Measurements from ENCODE around the gene IFNGR2.
"Not testable (repeated sequence)": the region's sequence is repeated elsewhere in the genome, so short reads cannot be mapped to it uniquely, and the experiment has no call there.

IFNGR2 gene, protein sequence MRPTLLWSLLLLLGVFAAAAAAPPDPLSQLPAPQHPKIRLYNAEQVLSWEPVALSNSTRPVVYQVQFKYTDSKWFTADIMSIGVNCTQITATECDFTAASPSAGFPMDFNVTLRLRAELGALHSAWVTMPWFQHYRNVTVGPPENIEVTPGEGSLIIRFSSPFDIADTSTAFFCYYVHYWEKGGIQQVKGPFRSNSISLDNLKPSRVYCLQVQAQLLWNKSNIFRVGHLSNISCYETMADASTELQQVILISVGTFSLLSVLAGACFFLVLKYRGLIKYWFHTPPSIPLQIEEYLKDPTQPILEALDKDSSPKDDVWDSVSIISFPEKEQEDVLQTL

DNA sequence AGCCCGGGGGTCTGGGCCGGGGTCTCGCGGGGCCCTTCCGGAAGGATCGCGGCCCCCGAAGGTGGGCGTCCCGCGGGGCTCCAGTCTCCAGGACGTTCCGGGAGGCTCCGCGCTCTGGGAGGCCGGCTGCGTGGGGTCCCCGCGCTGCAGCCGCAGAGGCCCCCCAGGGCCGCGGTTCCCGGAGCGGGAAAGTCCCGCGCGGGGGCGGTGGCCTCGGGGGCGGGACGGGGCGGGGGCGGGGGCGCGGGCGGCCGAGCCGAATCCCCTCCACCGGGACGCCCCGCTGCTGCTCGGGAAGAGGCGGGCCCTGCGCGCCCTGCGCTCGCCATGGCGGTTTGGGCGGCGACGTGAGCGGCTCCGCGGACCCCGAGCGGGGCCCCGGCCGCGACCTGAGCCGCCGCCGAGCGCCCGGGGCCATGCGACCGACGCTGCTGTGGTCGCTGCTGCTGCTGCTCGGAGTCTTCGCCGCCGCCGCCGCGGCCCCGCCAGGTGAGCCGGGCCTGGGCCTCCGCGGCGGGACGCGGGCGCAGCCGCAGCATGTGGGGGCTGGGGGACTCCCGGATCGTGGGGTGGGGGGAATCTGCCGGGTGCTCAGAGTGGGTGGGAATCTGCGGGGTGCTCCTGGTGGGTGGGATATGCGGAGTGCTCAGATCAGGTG is at the start of gene IFNGR2:
Gene IFNGR2, plus strand, starts transcription at position 286 of the 658 bp plus-strand sequence. Its CDS starts 131 bp downstream, at position 417.
- FAIRE-seq = no peak
- DNase-seq (ENCODE audit: insufficient read length, low spot score) = no peak

DNA sequence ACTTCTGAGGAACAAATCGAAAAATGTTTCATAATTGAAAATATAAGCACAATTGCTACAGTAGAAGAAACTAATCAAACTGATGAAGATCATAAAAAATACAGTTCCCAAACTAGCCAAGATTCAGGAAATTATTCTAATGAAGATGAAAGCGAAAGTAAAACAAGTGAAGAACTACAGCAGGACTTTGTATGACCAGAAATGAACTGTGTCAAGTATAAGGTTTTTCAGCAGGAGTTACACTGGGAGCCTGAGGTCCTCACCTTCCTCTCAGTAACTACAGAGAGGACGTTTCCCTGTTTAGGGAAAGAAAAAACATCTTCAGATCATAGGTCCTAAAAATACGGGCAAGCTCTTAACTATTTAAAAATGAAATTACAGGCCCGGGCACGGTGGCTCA is 47.9 kb upstream of the IFNGR2 start:
- DNase-seq (ENCODE audit: insufficient read length, low spot score) = no peak
- FAIRE-seq = no peak

DNA sequence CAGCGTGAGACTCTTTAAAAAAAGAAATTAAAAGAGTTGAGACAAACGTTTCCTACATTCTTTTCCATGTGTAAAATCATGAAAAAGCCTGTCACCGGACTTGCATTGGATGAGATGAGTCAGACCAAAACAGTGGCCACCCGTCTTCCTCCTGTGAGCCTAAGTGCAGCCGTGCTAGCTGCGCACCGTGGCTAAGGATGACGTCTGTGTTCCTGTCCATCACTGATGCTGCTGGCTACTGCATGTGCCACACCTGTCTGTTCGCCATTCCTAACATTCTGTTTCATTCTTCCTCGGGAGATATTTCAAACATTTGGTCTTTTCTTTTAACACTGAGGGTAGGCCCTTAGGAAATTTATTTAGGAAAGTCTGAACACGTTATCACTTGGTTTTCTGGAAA is 47.2 kb upstream of the IFNGR2 start:
- no peak for DNase-seq (ENCODE audit: insufficient read length, low spot score)
- FAIRE-seq = no peak

DNA sequence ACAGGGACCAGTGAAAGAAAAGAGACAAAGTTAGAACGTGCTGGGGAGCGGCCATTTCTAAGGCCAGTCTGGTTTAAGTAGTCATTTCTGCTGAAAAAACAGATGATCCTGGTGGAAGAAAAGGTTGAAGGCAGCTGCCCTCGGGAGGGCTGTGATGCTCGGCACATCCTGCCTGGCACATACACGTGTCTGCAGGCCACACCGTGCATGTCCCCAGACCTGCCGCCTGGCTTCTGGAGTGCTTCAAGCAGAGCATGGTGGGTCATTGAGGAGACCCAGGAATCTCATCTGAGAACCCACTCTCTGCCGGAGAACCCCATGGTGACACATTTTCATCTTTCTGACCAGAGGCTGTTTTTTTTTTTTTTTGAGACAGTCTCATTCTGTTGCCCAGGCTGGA is 46.0 kb upstream of the IFNGR2 start:
- FAIRE-seq = no peak
- no peak for DNase-seq (ENCODE audit: insufficient read length, low spot score)

DNA sequence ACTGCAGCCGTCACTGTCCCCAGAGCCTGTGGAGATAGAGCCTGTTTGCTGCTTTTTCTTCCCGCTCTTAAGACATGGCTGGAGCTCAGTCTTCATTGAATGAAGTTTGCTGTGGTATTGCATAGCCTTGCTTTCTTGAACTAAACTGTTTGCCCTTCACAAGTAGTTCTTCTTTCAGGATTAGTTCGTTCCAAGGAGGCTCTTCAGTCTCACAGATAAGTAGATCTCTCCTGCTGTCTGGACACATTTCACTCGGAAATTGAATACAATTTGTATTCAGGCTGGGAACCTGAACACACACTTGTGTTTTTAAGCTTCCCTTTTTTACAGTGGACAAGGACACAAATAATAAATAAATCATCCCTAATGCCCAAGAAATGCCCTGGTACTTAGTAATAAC is 43.8 kb upstream of the IFNGR2 start:
- no peak for DNase-seq (ENCODE audit: insufficient read length, low spot score)
- FAIRE-seq = no peak

DNA sequence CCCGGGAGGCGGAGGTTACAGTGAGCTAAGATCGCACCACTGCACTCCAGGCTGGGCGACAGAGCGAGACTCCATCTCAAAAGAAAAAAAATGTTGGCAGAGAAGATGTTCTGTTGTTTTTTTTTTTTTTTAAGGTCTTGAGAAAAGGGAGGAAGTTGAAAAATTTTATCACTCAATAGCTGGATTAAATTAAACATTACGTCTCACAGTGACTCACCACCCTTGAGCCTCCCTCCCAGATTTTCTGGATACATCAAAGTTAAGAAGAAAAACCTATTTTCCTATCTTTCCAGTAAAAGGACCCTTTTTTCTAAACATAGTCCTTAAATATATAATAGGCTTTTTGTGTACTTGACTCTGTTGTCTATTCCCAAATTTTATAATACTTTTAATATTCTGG is 42.9 kb upstream of the IFNGR2 start:
- FAIRE-seq (no peak), DNase-seq (ENCODE audit: insufficient read length, low spot score) (no peak)

DNA sequence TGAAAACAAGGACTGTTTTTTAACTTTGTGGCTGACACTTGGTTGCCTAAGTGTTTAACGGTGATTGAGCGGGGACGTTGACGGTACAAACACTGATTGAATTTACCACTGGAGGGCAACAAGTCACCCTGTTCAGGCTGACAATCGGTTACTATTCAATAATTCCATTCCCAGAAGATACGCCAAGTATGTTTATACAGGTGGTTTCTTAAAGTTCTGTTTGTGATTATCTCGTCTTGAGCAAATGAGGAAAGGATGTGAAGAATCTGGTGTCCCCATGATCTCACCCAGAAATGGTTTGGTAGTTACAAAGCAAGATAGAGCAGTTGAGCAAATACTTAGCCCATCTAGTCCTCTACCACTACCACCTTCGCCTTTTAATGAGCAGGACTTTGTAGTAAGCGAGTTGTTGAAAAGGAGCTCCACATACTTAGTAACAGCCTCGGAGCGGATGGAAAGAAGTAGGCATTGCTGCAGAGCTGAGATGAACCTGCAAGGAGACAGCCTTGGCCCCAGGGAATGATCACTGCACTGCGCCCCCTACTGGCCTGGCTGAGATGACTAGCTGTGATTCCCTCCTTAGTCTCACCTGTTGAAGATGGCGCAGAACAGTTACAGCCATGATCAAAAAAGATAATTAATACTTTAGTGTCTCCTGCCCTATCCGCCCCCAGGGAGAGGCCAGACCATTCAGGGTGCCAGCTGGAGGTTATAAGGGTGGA is 42.2 kb upstream of the IFNGR2 start:
- DNase-seq (ENCODE audit: insufficient read length, low spot score) = peak; percentile 72
- FAIRE-seq = peak; percentile 51

DNA sequence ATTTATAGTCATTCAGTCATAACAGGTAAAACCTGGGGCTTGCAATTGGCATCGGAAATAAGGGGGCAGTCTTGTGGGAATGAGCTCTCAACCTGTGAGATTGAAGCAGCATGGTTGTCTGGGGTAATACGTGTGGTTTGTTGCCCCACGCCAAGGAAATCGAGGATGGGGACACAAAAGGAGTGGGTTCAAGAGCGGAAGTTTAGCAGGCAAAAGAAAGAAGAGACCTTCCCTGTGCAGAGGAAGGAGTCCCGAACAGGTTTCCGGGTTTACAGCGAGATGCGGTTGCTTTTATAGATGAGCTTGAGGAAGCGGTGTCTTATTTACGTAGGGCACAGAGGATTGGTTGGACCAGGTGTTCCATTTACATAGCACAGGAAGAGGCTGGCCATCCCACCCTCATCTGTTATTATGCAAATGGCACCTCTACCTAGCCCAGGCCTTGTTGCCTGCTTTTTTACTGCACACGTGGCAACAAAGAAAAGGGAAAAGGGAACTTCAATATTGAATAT is 41.1 kb upstream of the IFNGR2 start:
- FAIRE-seq (no peak), DNase-seq (ENCODE audit: insufficient read length, low spot score) (no peak)

DNA sequence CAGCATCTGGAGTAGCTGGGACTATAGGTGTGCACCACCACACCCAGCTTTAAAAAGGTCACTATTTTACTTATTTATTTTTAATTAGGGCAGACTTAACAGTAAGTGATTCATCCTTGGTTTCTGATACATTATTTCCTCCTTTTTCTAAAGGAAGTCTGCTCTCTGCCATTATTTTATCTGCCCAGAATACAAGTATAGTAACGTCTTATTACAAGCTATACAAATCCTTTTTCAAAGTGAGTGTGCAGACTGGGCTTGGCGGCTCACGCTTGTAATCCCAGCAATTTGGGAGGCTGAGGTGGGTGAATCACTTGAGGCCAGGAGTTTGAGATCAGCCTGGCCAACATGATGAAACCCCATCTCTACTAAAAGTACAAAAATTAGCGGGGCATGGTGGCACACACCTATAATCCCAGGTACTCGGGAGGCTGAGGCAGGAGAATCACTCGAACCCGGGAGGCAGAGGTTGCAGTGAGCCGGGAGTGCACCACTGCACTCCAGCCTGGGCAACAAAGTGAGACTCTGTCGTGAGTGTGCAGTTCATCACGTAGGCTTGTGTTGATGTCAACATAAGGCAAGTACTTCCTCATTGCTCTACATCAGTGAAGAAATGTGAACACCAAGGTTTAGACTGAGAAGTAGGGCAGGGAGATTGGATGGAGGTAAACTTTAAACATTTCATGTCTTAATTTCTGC is 39.2 kb upstream of the IFNGR2 start:
- FAIRE-seq = not testable (repeated sequence)

DNA sequence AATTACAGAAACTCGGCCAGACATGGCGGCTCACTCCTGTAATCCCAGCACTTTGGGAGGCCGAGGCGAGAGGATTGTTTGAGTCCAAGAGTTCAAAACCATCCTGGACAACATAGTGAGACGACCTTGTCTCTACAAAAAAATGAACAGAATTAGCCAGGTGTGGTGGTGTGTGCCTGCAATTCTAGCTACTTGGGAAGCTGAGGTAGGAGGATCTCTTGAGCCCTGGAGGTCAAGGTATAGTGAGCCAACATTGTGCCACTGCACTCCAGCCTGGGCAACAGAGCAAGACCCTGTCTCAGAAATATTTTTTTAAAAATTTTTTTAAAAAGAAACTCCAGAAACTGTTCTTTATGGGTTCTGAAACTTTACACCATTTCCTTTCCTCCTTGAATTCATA is 38.4 kb upstream of the IFNGR2 start:
- DNase-seq (ENCODE audit: insufficient read length, low spot score) = no peak
- FAIRE-seq = no peak

More for the DNA sequence above, 39.2 kb upstream of the IFNGR2 start:
- not testable (repeated sequence) for DNase-seq (ENCODE audit: insufficient read length, low spot score)

DNA sequence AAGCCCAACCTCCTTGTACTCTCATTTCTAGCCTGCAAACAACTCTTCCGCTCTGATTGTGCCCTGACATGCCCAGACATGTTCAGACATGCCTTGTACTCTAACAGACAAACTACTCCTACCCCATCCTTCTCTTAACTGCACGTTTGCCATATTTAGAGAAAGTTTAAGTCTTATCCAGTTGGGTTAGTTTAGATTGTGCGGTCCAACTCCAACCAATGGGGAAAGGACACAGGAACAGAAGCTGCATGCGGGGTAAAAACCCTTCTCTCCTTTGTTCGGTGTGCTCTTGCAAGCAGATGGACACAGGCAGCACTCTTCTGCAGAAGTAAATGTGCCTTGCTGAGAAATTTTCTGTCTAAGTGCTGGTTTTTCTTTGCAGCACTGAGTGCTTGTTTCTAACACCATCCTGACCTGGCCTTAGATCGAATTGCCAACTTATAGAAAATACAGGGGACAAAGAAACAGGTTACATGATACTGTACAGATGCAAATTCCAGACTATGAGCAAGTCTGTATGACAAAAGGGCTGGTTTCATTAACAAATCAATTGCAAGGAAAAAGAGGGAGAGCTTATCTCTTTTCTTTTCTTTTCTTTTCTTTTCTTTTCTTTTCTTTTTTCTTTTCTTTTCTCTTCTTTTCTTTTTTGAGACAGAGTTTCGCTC is 35.8 kb upstream of the IFNGR2 start:
- FAIRE-seq (no peak), DNase-seq (ENCODE audit: insufficient read length, low spot score) (no peak)

DNA sequence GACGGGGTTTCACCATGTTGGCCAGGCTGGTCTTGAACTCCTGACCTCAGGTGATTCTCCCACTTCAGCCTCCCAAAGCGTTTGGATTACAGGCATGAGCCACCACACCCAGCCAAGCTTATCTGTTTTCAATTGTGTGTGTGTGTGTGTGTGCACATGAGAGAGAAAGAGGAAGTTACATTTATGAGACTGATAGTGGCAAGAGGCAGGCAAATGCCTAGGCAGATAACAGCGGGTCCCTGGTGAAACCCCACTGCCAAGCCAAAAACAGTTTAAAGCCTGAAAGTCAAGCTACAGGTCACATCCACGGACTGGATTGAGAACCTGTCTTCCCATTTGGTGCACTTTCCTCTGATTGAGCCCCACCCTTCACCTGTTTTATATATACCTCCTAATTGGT is 35.1 kb upstream of the IFNGR2 start:
- DNase-seq (ENCODE audit: insufficient read length, low spot score) (no peak), FAIRE-seq (no peak)

DNA sequence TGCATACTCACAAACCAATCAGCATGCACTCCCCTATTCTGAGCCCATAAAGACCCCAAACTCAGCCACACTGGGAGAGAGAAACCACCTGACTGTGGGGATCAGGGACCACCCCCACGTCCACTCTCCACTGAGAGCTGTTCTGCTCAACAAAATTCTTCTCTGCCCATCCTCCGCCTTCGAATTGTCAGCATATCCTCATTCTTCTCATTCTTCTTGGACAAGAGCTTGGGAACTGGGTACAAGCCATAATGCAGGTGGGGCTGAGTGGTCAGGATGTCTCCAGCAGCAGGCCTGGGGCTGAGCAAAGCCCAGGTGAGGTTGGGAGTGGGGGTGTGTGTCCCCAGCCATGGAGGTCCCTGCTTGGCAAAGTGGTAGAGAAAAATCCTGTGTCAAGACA is 34.6 kb upstream of the IFNGR2 start:
- FAIRE-seq = no peak
- DNase-seq (ENCODE audit: insufficient read length, low spot score) = no peak

DNA sequence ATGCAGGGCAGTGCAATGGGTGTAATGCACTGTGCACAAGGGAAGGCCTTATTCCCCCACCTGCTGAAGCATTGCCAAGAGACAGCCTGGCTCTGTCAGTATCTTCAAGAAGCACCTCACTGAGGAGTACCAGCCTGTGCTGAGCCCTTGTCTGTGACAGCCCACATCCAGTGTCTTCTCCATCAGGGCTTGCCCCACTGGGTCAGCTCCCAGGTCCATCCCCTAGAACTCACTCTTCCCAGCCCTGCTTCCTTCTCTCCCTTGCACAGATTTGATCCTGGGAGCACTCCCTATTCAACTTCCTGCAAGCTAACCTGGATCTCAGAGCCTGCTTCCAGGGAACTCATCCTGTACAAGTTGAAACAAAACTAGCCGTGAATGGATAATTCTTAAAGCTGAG is 33.6 kb upstream of the IFNGR2 start:
- no peak for DNase-seq (ENCODE audit: insufficient read length, low spot score)

DNA sequence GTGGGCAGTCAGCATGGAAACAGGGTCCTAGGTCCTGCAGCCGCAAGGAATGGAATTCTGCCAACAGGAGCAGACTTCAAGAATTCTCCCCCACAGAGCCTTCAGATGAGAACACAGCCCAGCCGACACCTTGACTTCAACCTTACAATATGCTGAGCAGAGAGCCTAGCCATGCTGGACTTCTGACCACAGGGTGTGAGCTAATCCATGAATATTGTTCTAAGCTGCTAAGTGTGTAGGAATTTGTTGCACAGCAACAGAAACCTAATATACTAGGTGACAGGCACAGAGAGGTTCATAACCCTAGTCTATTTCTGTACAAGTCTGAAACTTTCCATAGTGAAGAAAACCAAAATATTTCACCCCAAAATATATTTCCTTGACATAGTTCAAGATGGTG is 32.9 kb upstream of the IFNGR2 start:
- DNase-seq (ENCODE audit: insufficient read length, low spot score) (no peak), FAIRE-seq (no peak)

More for the DNA sequence above, 33.6 kb upstream of the IFNGR2 start:
- FAIRE-seq = no peak

DNA sequence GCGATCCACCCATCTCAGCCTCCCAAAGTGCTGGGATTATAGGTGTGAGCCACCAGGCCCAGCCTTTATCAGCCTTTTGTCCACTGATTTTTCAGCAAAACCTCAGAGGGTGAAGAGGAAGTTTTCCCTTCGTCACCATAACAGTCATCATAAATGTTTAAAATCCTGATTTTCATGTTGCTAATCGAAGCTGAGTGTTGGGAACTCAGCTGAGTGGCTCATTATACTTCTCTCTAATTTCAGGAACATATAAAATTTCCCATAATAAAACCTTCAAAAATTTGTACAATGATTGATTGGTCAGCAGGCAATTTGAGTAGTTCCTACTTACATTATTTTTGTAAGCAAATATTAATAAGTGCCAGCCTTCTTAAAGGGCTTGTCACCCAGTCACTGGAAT is 31.8 kb upstream of the IFNGR2 start:
- DNase-seq (ENCODE audit: insufficient read length, low spot score) (no peak), FAIRE-seq (no peak)

DNA sequence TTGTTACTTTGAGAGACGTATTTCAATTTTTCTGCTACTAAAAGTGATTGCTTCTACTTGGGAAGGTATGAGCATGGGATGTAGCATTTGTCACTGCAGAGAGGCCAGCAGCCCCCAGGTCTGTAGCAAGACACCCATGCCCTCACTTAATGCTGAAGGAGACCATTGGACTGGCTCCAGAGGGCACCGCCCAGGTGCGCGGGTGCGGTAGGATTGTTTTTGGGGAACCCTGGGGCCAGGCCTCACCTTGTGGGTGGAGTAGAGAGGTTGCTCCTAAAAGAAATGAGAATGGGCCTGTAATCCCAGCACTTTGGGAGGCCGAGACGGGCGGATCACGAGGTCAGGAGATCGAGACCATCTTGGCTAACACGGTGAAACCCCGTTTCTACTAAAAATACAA is 30.6 kb upstream of the IFNGR2 start:
- FAIRE-seq = no peak
- no peak for DNase-seq (ENCODE audit: insufficient read length, low spot score)

DNA sequence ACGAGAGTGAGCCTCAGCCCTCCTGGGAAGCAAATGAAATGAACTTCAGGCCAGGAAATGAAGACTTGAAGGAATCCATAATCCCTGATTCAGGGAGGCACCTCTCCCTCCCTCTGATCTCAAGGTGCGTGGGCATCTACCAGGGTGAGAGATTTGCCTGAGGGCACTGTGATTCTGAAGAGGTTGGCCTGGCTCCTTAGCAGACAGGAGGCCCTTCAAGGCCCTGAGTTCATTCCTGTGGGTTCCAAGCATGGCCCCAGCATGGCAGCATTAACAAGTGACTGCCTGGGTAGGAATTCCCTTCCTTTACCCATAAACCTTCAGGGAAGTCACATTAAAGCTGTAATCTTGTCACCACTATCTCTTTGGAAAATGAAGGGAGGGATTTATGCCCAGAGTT is 29.8 kb upstream of the IFNGR2 start:
- FAIRE-seq = no peak
- no peak for DNase-seq (ENCODE audit: insufficient read length, low spot score)

DNA sequence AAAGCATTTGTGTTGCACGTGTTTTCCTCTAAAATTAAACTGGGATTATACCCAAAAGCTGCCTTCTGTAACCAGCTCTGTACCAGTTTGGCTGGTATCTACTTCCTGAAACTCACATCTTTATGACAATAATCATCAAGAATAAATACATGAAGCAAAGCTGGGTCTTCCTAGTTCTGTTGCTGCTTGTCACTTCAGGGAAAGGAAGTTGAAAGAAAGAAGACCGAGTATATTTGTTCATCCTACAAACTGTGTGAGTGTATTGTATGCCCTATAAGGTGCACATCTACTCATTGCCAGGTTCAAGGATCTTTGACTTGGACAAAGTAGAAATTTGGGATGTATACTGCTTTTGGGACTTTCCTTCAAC is 29.1 kb upstream of the IFNGR2 start:
- DNase-seq (ENCODE audit: insufficient read length, low spot score) (no peak), FAIRE-seq (no peak)

DNA sequence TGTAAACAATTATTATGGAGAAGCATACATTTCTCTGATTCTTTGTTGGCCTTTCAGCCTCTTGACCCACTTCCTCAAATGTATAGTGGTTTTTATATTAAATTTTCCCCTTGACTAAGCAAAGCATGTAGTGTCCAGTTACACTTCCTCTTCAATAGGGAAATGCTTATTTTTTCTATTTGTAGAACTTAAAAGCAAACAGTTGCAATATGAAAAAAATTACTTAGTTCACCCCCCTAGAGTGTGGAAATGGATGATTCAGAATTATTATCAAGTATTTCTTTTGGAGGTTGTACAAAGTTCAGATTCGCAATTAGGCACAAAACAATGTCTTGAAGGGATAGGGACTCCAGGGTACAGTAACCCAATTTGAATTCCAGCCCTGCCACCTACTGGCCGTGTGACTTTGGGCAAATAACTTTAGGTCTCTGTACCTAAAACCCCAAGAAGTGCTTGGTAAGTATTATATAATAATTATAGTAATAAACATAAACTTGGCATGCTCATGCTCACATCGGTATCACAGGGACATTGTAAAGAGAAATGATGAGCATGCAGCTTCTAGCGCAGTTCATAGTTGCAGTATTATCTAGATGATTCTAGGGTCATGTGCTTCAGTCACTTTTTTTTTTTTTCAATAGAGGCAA is 28.6 kb upstream of the IFNGR2 start:
- DNase-seq (ENCODE audit: insufficient read length, low spot score) = no peak
- FAIRE-seq = no peak
